Measurements from ENCODE around the gene BCL11A. TPM values are rescaled to one million over a fixed set of nuclear protein-coding genes. Genes with fewer than 3 reads are reported as not detected.

Gene BCL11A
- total and polyA plus RNA-seq, 12 donors: 3.2 to 38.5 (median 22.7) TPM

- no peak for TF ChIP-seq CTCF (IDR thresholded peaks at IDR 0.05)
- DNase-seq (peak in 1 of 2 donors; percentile 41), ATAC-seq (peak in 1 of 8 donors; percentile 4)
- no peaks in the 10 kb centered on the region for H3K9me3 ChIP-seq
- H3K36me3 ChIP-seq: no peaks in the 10 kb centered on the region
- intact Hi-C loops (cut with DNase I): loop anchor here in 8 of 10 donors (2.0 to 10.0 kb wide), 5 partner anchors 214 to 1249 kb away; no protein-coding TSS in a partner anchor
- H3K27me3 ChIP-seq: peaks cover 0 to 100% (median 92%) of the 10 kb centered on the region in 7 donors
- H3K27ac ChIP-seq: peak overlapping the region in 9 of 10 donors; percentile 56 to 81 (median 69)
- peak overlapping the region; percentile 42 to 80 (median 68) for H3K4me3 ChIP-seq
- 2 to 3% methylated on average over 63 of the region's 63 CpGs for WGBS, 2 donors
- peaks cover 0 to 78% (median 47%) of the 10 kb centered on the region in 9 donors for H3K4me1 ChIP-seq
These were observed 2.0 kb downstream of the BCL11A start for GRCh38 chr2:60551240-60552077.

- no peak for DNase-seq
- no peak for TF ChIP-seq CTCF (IDR thresholded peaks at IDR 0.05)
- intact Hi-C loops (cut with DNase I): loop anchor here in 8 of 10 donors (2.0 to 10.0 kb wide), 5 partner anchors 214 to 1249 kb away; no protein-coding TSS in a partner anchor
- H3K27me3 ChIP-seq: peaks cover 0 to 100% (median 92%) of the 10 kb centered on the region in 7 donors
- ATAC-seq: no peak
- no peaks in the 10 kb centered on the region for H3K36me3 ChIP-seq
- 6% methylated on average over 8 of the region's 8 CpGs for WGBS, 2 donors
- H3K4me3 ChIP-seq: peak overlapping the region; percentile 42 to 80 (median 68)
- peak overlapping the region in 7 of 10 donors; percentile 14 to 81 (median 62) for H3K27ac ChIP-seq
- H3K9me3 ChIP-seq: no peaks in the 10 kb centered on the region
- H3K4me1 ChIP-seq: peaks cover 0 to 79% (median 44%) of the 10 kb centered on the region in 9 donors
These were observed 2.5 kb downstream of the BCL11A start for GRCh38 chr2:60550984-60551239.

GRCh38 chr2:60550178-60550983, 3.1 kb downstream of the BCL11A start:
- TF ChIP-seq CTCF (IDR thresholded peaks at IDR 0.05): peak in 8 of 9 donors; percentile 22 to 66 (median 57)
- WGBS, 2 donors: 0 to 1% methylated on average over 55 to 62 of the region's 62 CpGs
- H3K9me3 ChIP-seq: no peaks in the 10 kb centered on the region
- H3K27me3 ChIP-seq: peaks cover 0 to 100% (median 92%) of the 10 kb centered on the region in 7 donors
- peaks cover 0 to 79% (median 41%) of the 10 kb centered on the region in 9 donors for H3K4me1 ChIP-seq
- peak overlapping the region in 9 of 10 donors; percentile 56 to 85 (median 77) for H3K27ac ChIP-seq
- DNase-seq (peak; percentile 52 to 81), ATAC-seq (peak; percentile 59 to 84 (median 80))
- intact Hi-C loops (cut with DNase I): loop anchor here in 8 of 10 donors (2.0 to 10.0 kb wide), 5 partner anchors 213 to 1248 kb away; no protein-coding TSS in a partner anchor
- peak overlapping the region; percentile 42 to 80 (median 68) for H3K4me3 ChIP-seq
- no peaks in the 10 kb centered on the region for H3K36me3 ChIP-seq

GRCh38 chr2:60549928-60550177, 3.6 kb downstream of the BCL11A start:
- WGBS, 2 donors: 0 to 1% methylated on average over 13 of the region's 13 CpGs
- Histone ChIP-seq H3K27me3 (peaks cover 0 to 100% (median 92%) of the 10 kb centered on the region in 7 donors), H3K4me3 (peak overlapping the region; percentile 42 to 80 (median 68)), H3K36me3 (no peaks in the 10 kb centered on the region), H3K4me1 (peaks cover 0 to 81% (median 37%) of the 10 kb centered on the region in 9 donors), H3K9me3 (no peaks in the 10 kb centered on the region), H3K27ac (peak overlapping the region in 9 of 10 donors; percentile 41 to 85 (median 77))
- ATAC-seq: peak in 5 of 8 donors; percentile 1 to 14 (median 10)
- peak in 1 of 2 donors; percentile 33 for DNase-seq
- intact Hi-C loops (cut with DNase I): loop anchor here in 9 of 10 donors (2.0 to 10.0 kb wide), 10 partner anchors 63 to 1248 kb away; no protein-coding TSS in a partner anchor
- TF ChIP-seq CTCF (IDR thresholded peaks at IDR 0.05): no peak

Measured in heart right ventricle (tissue), 16 donors.